MM.1S (cell line): ENCODE data around the gene ZNF79.

Source experiments
- CTCF ChIP-seq: fragments of 300-600 bp; sonication (generic); IDR thresholded peaks from 2 replicates; pipeline ENCODE4 v1.5.1; 2016; ENCODE audit warnings: antibody characterized with exemption, low read length, mixed read lengths
- EZH2 ChIP-seq: fragments of 300-600 bp; sonication (generic); optimal IDR thresholded peaks from 2 replicates; pipeline ENCODE3; 2017; ENCODE audit warnings: low read depth, mild to moderate bottlenecking, antibody characterized with exemption, low read length, mixed read lengths
- EZH2phosphoT487 ChIP-seq: fragments of 300-600 bp; sonication (generic); IDR thresholded peaks from 2 replicates; pipeline ENCODE4 v1.6.1; 2018; ENCODE audit warnings: antibody characterized with exemption, low read length

- TF ChIP-seq EZH2phosphoT487 (no peak), CTCF (no peak), EZH2 (no peak)
These were observed 21.6 kb upstream of the ZNF79 start for GRCh38 chr9:127402401-127403090.
